ENCODE data around the gene RAP2A.

DNA sequence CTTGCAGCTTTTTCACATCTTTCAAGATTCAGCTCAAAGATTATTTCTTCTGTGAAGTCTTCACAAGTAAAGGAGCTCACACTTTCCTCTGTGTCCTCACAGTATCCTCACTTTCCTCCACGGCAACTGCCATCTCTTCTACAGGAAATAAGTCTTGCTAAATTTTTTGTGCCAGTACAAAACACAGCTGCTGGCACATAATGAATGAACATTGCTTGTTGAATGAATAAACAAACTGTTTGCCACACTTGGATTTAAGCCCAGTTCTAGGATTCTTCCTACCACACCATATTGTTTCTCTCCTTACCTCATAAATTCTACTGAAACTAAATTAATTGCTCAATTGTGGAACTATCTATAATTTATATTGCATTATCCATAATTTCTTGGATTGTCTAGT is 59.5 kb downstream of the RAP2A start:
- TF ChIP-seq, protein P1, sequence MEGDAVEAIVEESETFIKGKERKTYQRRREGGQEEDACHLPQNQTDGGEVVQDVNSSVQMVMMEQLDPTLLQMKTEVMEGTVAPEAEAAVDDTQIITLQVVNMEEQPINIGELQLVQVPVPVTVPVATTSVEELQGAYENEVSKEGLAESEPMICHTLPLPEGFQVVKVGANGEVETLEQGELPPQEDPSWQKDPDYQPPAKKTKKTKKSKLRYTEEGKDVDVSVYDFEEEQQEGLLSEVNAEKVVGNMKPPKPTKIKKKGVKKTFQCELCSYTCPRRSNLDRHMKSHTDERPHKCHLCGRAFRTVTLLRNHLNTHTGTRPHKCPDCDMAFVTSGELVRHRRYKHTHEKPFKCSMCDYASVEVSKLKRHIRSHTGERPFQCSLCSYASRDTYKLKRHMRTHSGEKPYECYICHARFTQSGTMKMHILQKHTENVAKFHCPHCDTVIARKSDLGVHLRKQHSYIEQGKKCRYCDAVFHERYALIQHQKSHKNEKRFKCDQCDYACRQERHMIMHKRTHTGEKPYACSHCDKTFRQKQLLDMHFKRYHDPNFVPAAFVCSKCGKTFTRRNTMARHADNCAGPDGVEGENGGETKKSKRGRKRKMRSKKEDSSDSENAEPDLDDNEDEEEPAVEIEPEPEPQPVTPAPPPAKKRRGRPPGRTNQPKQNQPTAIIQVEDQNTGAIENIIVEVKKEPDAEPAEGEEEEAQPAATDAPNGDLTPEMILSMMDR (IDR thresholded peaks at IDR 0.05), result no peak
- TF ChIP-seq POLR2A (IDR thresholded peaks at IDR 0.05) (no peak), POLR2AphosphoS5 (IDR thresholded peaks at IDR 0.05) (no peak)

All from prostate gland (tissue), 2 donors.